ENCODE data around the gene CORO2A. TPM values are rescaled to one million over a fixed set of nuclear protein-coding genes. Genes with fewer than 3 reads are reported as not detected.

Gene CORO2A
- total RNA-seq, 1 experiment from 2014 or later = 15.8 TPM

DNA sequence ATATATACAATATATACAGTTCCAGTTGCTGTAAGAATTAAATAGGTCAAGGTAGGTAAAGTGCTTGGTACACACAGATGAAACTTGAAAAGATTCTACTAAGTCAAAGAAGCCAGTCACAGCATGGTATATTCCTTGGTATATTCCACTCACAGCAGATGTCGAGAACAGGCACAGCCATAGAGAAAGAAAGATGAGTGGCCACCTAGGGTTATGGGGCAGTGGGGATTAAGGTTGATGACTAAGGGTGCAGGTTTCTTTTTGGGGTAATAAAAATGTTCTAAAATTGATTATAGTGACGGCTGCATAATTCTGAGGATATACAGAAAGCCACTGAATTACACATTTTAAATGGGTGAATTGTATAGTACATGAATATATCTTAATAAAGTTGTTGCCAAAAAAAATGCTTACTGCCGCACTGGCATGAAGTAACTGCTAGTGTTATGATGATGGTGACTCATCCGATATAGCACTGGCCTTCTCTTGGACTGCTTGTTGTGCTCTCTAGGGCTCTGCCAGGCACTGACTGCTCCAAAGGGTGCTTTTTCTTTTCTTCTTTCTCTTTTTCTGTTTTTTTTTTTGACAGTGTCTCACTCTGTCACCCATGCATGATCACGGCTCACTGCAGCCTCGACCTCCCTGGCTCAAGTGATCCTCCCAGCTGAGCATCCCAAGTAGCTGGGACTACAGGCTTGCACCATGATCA lies 39.5 kb upstream of the CORO2A start:
- Mint-ChIP-seq H3K27me3 (ENCODE audit: low read depth) (no peaks in the 10 kb centered on the region), H3K27ac (peak overlapping the region in 1 of 3 experiments; percentile 17; a peak in 1 of 7 replicates), H3K9me3 (no peaks in the 10 kb centered on the region), H3K4me1 (no peaks in the 10 kb centered on the region), H3K4me3 (no peak overlapping the region), H3K36me3 (ENCODE audit: insufficient read depth in 1 of 3, low read depth in 3 of 3) (peaks cover 0 to 9% (median 4%) of the 10 kb centered on the region in 3 experiments; a peak in 4 of 7 replicates)
- DNase-seq = no peak
- Histone ChIP-seq H2BK120ac (ENCODE audit: low read depth, low read length, poor library complexity, severe bottlenecking) (no peak overlapping the region), H3K23ac (ENCODE audit: insufficient read length, low read depth, low read length) (no peak overlapping the region), H3K56ac (ENCODE audit: insufficient read length, low read depth, low read length) (no peak overlapping the region), H3K27me3 (ENCODE audit: insufficient read depth, low read length) (no peaks in the 10 kb centered on the region; the same call in 1 of the 2 replicates), H3K79me2 (ENCODE audit: insufficient read depth, low read length) (no peaks in the 10 kb centered on the region), H3K4me2 (ENCODE audit: insufficient read depth, insufficient read length, low read length) (no peak overlapping the region), H3T11ph (ENCODE audit: low read length) (no peak overlapping the region), H3K18ac (ENCODE audit: insufficient read length, low read depth, low read length) (no peak overlapping the region), H3K79me1 (ENCODE audit: insufficient read depth, low read depth, low read length, poor library complexity, severe bottlenecking) (no peaks in the 10 kb centered on the region), H3K14ac (ENCODE audit: insufficient read depth, low read length) (no peak overlapping the region), H3K4ac (ENCODE audit: low read depth, low read length) (no peak overlapping the region), H4K91ac (ENCODE audit: insufficient read length, low read depth, low read length) (no peak overlapping the region), H2BK12ac (ENCODE audit: insufficient read length, low read depth, low read length) (no peak overlapping the region), H3K9ac (ENCODE audit: extremely low read depth, insufficient read length, low read length) (no peak overlapping the region), H4K5ac (ENCODE audit: insufficient read length, low read depth, low read length) (no peak overlapping the region), H3K27ac (ENCODE audit: insufficient read length, low read depth, low read length) (no peak overlapping the region), H3K4me1 (ENCODE audit: insufficient read depth, low read length) (no peaks in the 10 kb centered on the region), H2BK20ac (ENCODE audit: low read depth, low read length, poor library complexity, severe bottlenecking) (no peak overlapping the region), H2AK5ac (ENCODE audit: insufficient read length, low read length) (no peak overlapping the region), H4K20me1 (ENCODE audit: control insufficient read depth, insufficient read depth, insufficient read length) (no peaks in the 10 kb centered on the region), H2BK5ac (ENCODE audit: insufficient read length, low read length) (no peak overlapping the region), H4K8ac (replicated peaks; ENCODE audit: insufficient read length, low read depth, low read length) (no peak overlapping the region), H2AFZ (ENCODE audit: low read length) (no peak overlapping the region), H3K9me3 (ENCODE audit: control insufficient read depth, low read depth, low read length) (no peaks in the 10 kb centered on the region), H2BK15ac (ENCODE audit: low read depth, low read length) (no peak overlapping the region), H3K23me2 (ENCODE audit: insufficient read length, low read depth, low read length, poor library complexity, severe bottlenecking) (no peaks in the 10 kb centered on the region)
- TF ChIP-seq CTCF (conservative IDR thresholded peaks at IDR 0.05) = no peak
- no CpG with 5 or more reads among the region's 6 CpGs for whole genome bisulfite sequencing (ENCODE audit: extremely low coverage, insufficient read length, low lambda C conversion rate)
